DND-41 (cell line): ENCODE data around the gene DUSP15.

Source experiments
- ATAC-seq: fragments of 200-7000 bp; cut with Tn5 transposase; 3 replicates; pipeline ENCODE4 v1.9.1; 2021; ENCODE audit warnings: low read depth; ENCODE audit not compliant: insufficient read depth
- DNase-seq: peaks from one replicate; pipeline ENCODE4 v3.0.0-alpha.2; 2020
- H2AFZ ChIP-seq: 2 replicates; pipeline ENCODE4 v1.6.0; 2012; ENCODE audit warnings: low read depth, low read length
- H3K27ac ChIP-seq: 2 replicates; pipeline ENCODE4 v1.5.1; 2012; ENCODE audit warnings: low read length, inconsistent platforms
- H3K27me3 ChIP-seq: fragments of 200-600 bp; sonication (generic); 2 replicates; pipeline ENCODE4 v1.6.0; 2012; ENCODE audit warnings: low read length, mild to moderate bottlenecking, inconsistent platforms; ENCODE audit not compliant: insufficient read depth, poor library complexity
- H3K36me3 ChIP-seq: 2 replicates; pipeline ENCODE4 v1.5.1; 2012; ENCODE audit warnings: low read length, inconsistent platforms; ENCODE audit not compliant: insufficient read depth
- H3K4me1 ChIP-seq: 2 replicates; pipeline ENCODE4 v1.5.1; 2012; ENCODE audit warnings: mild to moderate bottlenecking, low read length; ENCODE audit not compliant: insufficient read depth
- H3K4me2 ChIP-seq: 2 replicates; pipeline ENCODE4 v1.6.0; 2012; ENCODE audit warnings: mild to moderate bottlenecking, moderate library complexity, low read length, inconsistent platforms; ENCODE audit not compliant: insufficient read depth
- H3K4me3 ChIP-seq, 2 experiments: fragments of 200-600 bp in 1 of 2; shearing (Covaris generic) in 1 of 2; 2 replicates each; pipeline ENCODE4 v1.5.1; 2012 to 2016; ENCODE audit warnings: inconsistent platforms in 2 of 2, low read length in 2 of 2, mild to moderate bottlenecking in 2 of 2, low read depth in 1 of 2, moderate library complexity in 1 of 2
- H3K79me2 ChIP-seq: 2 replicates; pipeline ENCODE4 v1.6.0; 2012; ENCODE audit warnings: low read length, inconsistent platforms; ENCODE audit not compliant: insufficient read depth
- H3K9ac ChIP-seq: 2 replicates; pipeline ENCODE4 v1.6.0; 2012; ENCODE audit warnings: low read depth, mild to moderate bottlenecking, inconsistent platforms, low read length, moderate library complexity
- H3K9me3 ChIP-seq: 2 replicates; pipeline ENCODE4 v1.5.1; 2012; ENCODE audit warnings: low read length, moderate library complexity, mild to moderate bottlenecking, inconsistent platforms; ENCODE audit not compliant: insufficient read depth, severe bottlenecking
- H4K20me1 ChIP-seq: 2 replicates; pipeline ENCODE4 v1.6.0; 2012; ENCODE audit warnings: low read length; ENCODE audit not compliant: insufficient read depth
- CTCF ChIP-seq: IDR thresholded peaks from 2 replicates; pipeline ENCODE4 v1.5.1; 2012; ENCODE audit warnings: borderline replicate concordance, low read length, moderate library complexity, mild to moderate bottlenecking; ENCODE audit not compliant: poor library complexity, severe bottlenecking; ENCODE audit errors: extremely low read depth
- EZH2 ChIP-seq: IDR thresholded peaks from 3 replicates; pipeline ENCODE4 v1.6.1; 2012; ENCODE audit warnings: borderline replicate concordance, low read depth, mild to moderate bottlenecking, moderate library complexity, low read length, inconsistent platforms; ENCODE audit not compliant: severe bottlenecking

The DUSP15 gene

DNA sequence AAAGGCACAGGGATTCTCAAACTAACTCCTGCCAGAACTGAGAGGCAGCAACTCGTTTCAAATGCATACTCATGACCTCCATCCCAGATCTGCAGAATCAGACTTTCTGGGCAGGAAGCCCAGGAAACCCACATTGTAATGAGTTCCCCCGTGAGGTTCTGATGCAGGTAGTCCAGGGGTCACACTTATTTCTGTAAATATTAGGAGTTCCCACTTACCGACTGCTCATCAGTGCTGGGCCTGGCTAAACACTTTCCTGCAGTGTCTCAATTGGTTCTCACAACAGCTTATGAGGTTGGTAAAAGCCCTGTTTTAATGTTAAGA, 11.6 kb downstream of the DUSP15 start:
- TF ChIP-seq EZH2 (no peak), CTCF (no peak)
- Histone ChIP-seq H4K20me1 (no peaks in the 10 kb centered on the region), H3K9me3 (no peaks in the 10 kb centered on the region), H3K27ac (no peak overlapping the region), H3K9ac (no peak overlapping the region), H3K4me1 (peaks cover 20% of the 10 kb centered on the region), H2AFZ (no peak overlapping the region), H3K4me3 (no peak overlapping the region), H3K4me2 (no peak overlapping the region), H3K79me2 (no peaks in the 10 kb centered on the region), H3K36me3 (no peaks in the 10 kb centered on the region), H3K27me3 (peaks cover 48% of the 10 kb centered on the region)
- ATAC-seq (no peak), DNase-seq (no peak)

DNA sequence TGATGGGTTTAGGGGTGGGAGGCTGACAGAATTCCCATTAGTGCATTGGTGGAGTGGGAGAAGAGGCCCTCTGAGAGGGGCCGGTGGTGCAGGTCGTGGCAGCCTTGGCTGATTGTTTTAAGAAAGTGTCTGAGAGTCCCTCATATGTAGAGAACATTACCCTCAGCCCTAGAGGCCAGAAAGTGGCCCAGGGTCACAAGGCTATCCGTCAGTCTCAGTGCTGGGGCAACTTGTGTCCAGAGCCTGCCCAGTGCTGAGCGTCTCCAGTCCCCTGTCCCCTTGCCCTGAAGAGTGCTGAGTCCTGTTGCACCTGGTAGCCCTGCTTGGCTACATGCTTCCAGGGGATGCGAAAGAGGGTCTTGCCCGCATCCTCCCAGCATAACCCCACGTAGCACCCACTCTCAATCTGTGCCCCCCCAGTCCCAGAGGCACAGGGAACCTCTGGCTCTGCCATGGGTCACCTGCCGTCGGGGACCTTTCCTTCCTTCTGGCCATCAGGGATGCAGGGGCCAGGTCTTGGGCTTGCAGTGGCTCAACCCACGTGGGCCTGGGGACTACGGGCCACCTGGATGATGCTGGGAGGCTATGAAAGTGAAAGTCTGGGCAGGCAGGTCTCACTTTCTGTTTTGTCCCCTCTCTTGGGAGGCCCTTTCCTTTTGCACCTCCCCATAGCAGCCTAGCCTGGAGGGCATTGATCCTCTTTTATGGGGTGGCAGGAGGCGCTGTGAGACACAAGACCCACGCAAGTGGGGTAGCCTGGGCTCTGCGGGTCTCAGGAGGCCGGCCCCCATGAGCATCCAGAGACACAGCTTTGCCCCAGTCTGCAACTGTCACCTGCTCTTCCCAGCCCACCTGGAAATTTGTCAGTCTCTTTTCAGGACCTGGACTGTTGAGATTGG, 12.2 kb downstream of the DUSP15 start:
- no peaks in the 10 kb centered on the region for H4K20me1 ChIP-seq
- no peak overlapping the region for H3K27ac ChIP-seq
- no peak overlapping the region for H2AFZ ChIP-seq
- peaks cover 50% of the 10 kb centered on the region for H3K27me3 ChIP-seq
- no peak overlapping the region for H3K4me2 ChIP-seq
- no peak for DNase-seq
- H3K9me3 ChIP-seq = no peaks in the 10 kb centered on the region
- no peak for ATAC-seq
- no peak overlapping the region for H3K4me3 ChIP-seq
- no peaks in the 10 kb centered on the region for H3K79me2 ChIP-seq
- peaks cover 20% of the 10 kb centered on the region for H3K4me1 ChIP-seq
- H3K36me3 ChIP-seq = no peaks in the 10 kb centered on the region
- H3K9ac ChIP-seq = no peak overlapping the region
- no peak for TF ChIP-seq EZH2
- TF ChIP-seq CTCF = no peak

DNA sequence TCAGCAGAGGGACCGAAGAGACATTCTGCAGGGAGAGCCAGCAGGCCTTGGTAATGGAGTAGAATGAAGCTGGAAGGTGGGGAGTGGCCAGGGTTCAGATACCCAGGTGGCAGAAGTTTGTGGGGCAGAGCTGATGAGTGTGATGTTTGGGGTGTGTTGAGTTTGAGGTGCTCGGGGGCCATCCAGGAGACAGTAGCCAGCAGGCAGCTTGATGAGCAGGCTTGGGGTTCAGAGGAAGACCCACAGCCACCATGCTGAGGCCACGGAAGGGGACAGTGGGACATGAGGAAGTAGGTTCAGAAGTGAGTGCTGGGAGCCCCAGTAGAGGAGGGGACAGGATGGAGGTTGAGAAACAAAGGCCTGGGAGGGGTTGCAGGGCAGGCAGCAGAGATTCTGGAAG, 13.8 kb downstream of the DUSP15 start:
- H3K9me3 ChIP-seq = no peaks in the 10 kb centered on the region
- H3K79me2 ChIP-seq = no peaks in the 10 kb centered on the region
- peaks cover 50% of the 10 kb centered on the region for H3K27me3 ChIP-seq
- H3K4me1 ChIP-seq = peaks cover 23% of the 10 kb centered on the region
- H3K9ac ChIP-seq = no peak overlapping the region
- H3K4me3 ChIP-seq = no peak overlapping the region
- TF ChIP-seq EZH2 (no peak), CTCF (no peak)
- no peak overlapping the region for H3K4me2 ChIP-seq
- H2AFZ ChIP-seq = no peak overlapping the region
- no peaks in the 10 kb centered on the region for H3K36me3 ChIP-seq
- no peaks in the 10 kb centered on the region for H4K20me1 ChIP-seq
- no peak overlapping the region for H3K27ac ChIP-seq
- no peak for DNase-seq
- ATAC-seq = no peak
